ENCODE results near the gene ZNF408. TPM values are rescaled to one million over a fixed set of nuclear protein-coding genes. Genes with fewer than 3 reads are reported as not detected.

ZNF408 gene
- total and polyA plus RNA-seq, 2 of the 13 experiments (the other 11 are each of a cell fraction or from before 2014, with no cell fraction given): 11.2 to 12.5 TPM

DNA sequence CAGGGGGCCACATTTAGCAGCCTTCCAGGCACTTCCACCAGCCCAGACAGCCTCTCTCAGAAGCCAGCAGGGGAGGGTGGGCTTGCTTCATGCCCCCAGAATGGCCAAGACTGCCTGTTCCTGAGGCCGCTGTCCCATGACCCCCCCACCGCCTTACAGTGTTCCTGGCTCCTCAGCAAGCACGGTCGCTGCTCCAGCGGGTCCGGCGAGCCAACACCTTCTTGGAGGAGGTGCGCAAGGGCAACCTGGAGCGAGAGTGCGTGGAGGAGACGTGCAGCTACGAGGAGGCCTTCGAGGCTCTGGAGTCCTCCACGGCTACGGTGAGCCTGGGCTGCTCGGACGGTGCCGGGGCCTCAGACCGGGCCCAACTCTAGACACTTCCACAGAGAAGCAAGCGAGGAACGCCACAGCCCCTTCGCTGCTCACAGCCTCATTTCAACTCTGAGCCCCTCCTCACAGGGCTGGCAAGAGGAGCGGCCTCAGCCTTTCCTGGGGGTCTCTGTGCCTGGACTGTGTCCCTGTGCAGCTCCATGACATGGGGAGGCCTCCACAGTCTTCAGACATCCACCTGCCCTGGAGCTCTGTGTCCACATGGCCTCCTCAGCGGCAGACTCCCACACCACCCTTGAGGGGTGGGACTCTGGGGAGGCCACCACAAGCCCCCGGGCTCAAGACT lies 18.9 kb downstream of the ZNF408 start:
- 0% methylated on average over 4 of the region's 25 CpGs for WGBS (ENCODE audit: low lambda C conversion rate)
- DNase-seq (ENCODE audit: low spot score) (no peak), ATAC-seq (no peak), FAIRE-seq (no peak)
- peak overlapping the region; percentile 76 to 92 (median 83) for H3K4me3 ChIP-seq (replicated peaks in 1 of 3; ENCODE audit: insufficient read depth in 1 of 3, low read depth in 2 of 3, low read length in 3 of 3)
- peak overlapping the region; percentile 92 for H3K27ac ChIP-seq (ENCODE audit: extremely low read length, insufficient read depth, low read length)
- peaks cover 87% of the 10 kb centered on the region for H3K4me1 ChIP-seq (ENCODE audit: insufficient read depth, low read length)
- no peaks in the 10 kb centered on the region for H3K9me3 ChIP-seq (ENCODE audit: low read length)
- in situ Hi-C loops (cut with HindIII; ENCODE audit: extremely low pct_ligation_motif_present, low pct_unique_long_range_greater_than_20kb) (no loop called here), intact Hi-C loops (cut with micrococcal nuclease; ENCODE audit: unreplicated experiment) (loop anchor here (5.0 kb wide), 2 partner anchors 47 to 718 kb away; no protein-coding TSS in a partner anchor)
- H2AFZ ChIP-seq (ENCODE audit: low read length): no peak overlapping the region
- peaks cover 18% of the 10 kb centered on the region for H4K20me1 ChIP-seq (ENCODE audit: insufficient read depth, low read length)
- BruUV-seq (replicated peaks): TSS peak; percentile 43
- CTCF ChIA-PET (ENCODE audit: low intra/inter-chr PET ratio, low total read pairs): no interaction called here
- peak overlapping the region; percentile 94 for H3K4me2 ChIP-seq (ENCODE audit: low read depth, low read length)
- peak overlapping the region; percentile 86 for H3K9ac ChIP-seq (ENCODE audit: insufficient read depth, low read depth, low read length)
- H3K27me3 ChIP-seq (ENCODE audit: control insufficient read depth in 1 of 2, insufficient read depth in 2 of 2, low read length in 2 of 2): no peaks in the 10 kb centered on the region; a peak in 1 of 5 replicates
- H3K36me3 ChIP-seq (replicated peaks in 1 of 2; ENCODE audit: control insufficient read depth in 1 of 2, insufficient read depth in 2 of 2, low read length in 2 of 2): peaks cover 6 to 18% of the 10 kb centered on the region in 2 experiments
- H3K79me2 ChIP-seq (ENCODE audit: insufficient read depth, low read length): peaks cover 53% of the 10 kb centered on the region
- POLR2A ChIA-PET: interaction anchor here (0.6 to 12.3 kb wide), 25 partner anchors 9 to 474 kb away, joined by 3 to 272 read pairs (median 6); partner anchors contain the start of genes ARHGAP1, ATG13, MDK and ZNF408
- TF ChIP-seq THAP8 (CRISPR knock-in tag; IDR thresholded peaks at IDR 0.05; ENCODE audit: borderline replicate concordance): no peak
- TF ChIP-seq NAIF1 (CRISPR knock-in tag; IDR thresholded peaks at IDR 0.05; ENCODE audit: borderline replicate concordance): peak; percentile 50; the same call in 1 of the 2 replicates
- no peak for TF ChIP-seq DZIP1 (CRISPR knock-in tag; IDR thresholded peaks at IDR 0.05)
- TF ChIP-seq ZMYM3 (CRISPR knock-in tag; IDR thresholded peaks at IDR 0.05): 0 out of 2 replicates have a peak, but pooled peaks have one; percentile 29
- TF ChIP-seq ZNF709 (CRISPR knock-in tag; IDR thresholded peaks at IDR 0.05): no peak
- TF ChIP-seq ZNF883 (CRISPR knock-in tag; IDR thresholded peaks at IDR 0.05; ENCODE audit: not compliant biosample characterization): no peak
- TF ChIP-seq ZNF329 (CRISPR knock-in tag; IDR thresholded peaks at IDR 0.05; ENCODE audit: low read depth): no peak
- no peak for TF ChIP-seq SUZ12 (IDR thresholded peaks at IDR 0.05; ENCODE audit: low read depth, low read length)
- no peak for TF ChIP-seq SALL2 (CRISPR knock-in tag; IDR thresholded peaks at IDR 0.05)
- TF ChIP-seq SP4 (CRISPR knock-in tag; IDR thresholded peaks at IDR 0.05): no peak
- TF ChIP-seq CC2D1A (CRISPR knock-in tag; IDR thresholded peaks at IDR 0.05): 0 out of 2 replicates have a peak, but pooled peaks have one; percentile 37
- TF ChIP-seq, protein P1, sequence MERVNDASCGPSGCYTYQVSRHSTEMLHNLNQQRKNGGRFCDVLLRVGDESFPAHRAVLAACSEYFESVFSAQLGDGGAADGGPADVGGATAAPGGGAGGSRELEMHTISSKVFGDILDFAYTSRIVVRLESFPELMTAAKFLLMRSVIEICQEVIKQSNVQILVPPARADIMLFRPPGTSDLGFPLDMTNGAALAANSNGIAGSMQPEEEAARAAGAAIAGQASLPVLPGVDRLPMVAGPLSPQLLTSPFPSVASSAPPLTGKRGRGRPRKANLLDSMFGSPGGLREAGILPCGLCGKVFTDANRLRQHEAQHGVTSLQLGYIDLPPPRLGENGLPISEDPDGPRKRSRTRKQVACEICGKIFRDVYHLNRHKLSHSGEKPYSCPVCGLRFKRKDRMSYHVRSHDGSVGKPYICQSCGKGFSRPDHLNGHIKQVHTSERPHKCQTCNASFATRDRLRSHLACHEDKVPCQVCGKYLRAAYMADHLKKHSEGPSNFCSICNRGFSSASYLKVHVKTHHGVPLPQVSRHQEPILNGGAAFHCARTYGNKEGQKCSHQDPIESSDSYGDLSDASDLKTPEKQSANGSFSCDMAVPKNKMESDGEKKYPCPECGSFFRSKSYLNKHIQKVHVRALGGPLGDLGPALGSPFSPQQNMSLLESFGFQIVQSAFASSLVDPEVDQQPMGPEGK (CRISPR knock-in tag; IDR thresholded peaks at IDR 0.05): no peak
- TF ChIP-seq SRY (CRISPR knock-in tag; IDR thresholded peaks at IDR 0.05): no peak; the same call in none of the 2 replicates
- no peak for TF ChIP-seq SMYD3 (CRISPR knock-in tag; IDR thresholded peaks at IDR 0.05)
- no peak for TF ChIP-seq ZNF597 (CRISPR knock-in tag; IDR thresholded peaks at IDR 0.05)
- TF ChIP-seq ZNF737 (CRISPR knock-in tag; IDR thresholded peaks at IDR 0.05; ENCODE audit: borderline replicate concordance): 0 out of 2 replicates have a peak, but pooled peaks have one; percentile 26
- no peak for TF ChIP-seq MLLT10 (CRISPR knock-in tag; IDR thresholded peaks at IDR 0.05)
- peak; percentile 91; the same call in 1 of the 2 replicates for TF ChIP-seq ZFP82 (CRISPR knock-in tag; IDR thresholded peaks at IDR 0.05; ENCODE audit: borderline replicate concordance)
